BJ (cell line): ENCODE measurements around the gene ORM2. TPM values are rescaled to one million over a fixed set of nuclear protein-coding genes. Genes with fewer than 3 reads are reported as not detected.
A peak's percentile ranks its signal among the peaks of the same experiment; 100 is the strongest.

ENCODE experiments used
- CTCF ChIA-PET: fragments of 350-600 bp; formaldehyde crosslinking; extraction: SDS; loops from one replicate; lab custom pipeline; 2021; ENCODE audit warnings: antibody characterized with exemption, inconsistent platforms; lab: Yijun Ruan, JAX
- POLR2A ChIA-PET: fragments of 300-600 bp; sonication (Branson Sonifier 250); formaldehyde crosslinking; extraction: SDS; loops from one replicate; lab custom pipeline; 2021; ENCODE audit warnings: antibody characterized with exemption; lab: Charles Lee
- DNase-seq: peaks from one replicate; pipeline ENCODE4 v3.0.0-alpha.2; 2011; ENCODE audit warnings: low read depth
- H3K27me3 ChIP-seq: 2 replicates; pipeline ENCODE4 v1.6.0; 2011; ENCODE audit warnings: low read length; ENCODE audit not compliant: control insufficient read depth, insufficient read depth
- H3K36me3 ChIP-seq: 2 replicates; pipeline ENCODE4 v1.5.1; 2011; ENCODE audit warnings: low read length; ENCODE audit not compliant: control insufficient read depth, insufficient read depth
- H3K4me3 ChIP-seq: 2 replicates; pipeline ENCODE4 v1.5.1; 2011; ENCODE audit warnings: low read depth, mild to moderate bottlenecking, control low read depth, low read length
- CTCF ChIP-seq: IDR thresholded peaks from 2 replicates; pipeline ENCODE4 v1.5.1; 2011; ENCODE audit warnings: low read depth, mild to moderate bottlenecking, control low read depth, inconsistent platforms, low read length, moderate library complexity; ENCODE audit not compliant: insufficient read depth
- polyA plus RNA-seq: library from polyadenylated mRNA; depleted of rRNA; stranded (reverse); fragments of >200 nt; gene quantifications from 2 replicates; pipeline ENCODE4 v1.2.3, GENCODE V29; 2011

Gene ORM2
- polyA plus RNA-seq, 1 experiment: not detected

- peak; percentile 73 for DNase-seq
- Histone ChIP-seq H3K4me3 (no peak overlapping the region), H3K36me3 (peaks cover 6% of the 10 kb centered on the region; the same call in 1 of the 2 replicates), H3K27me3 (no peaks in the 10 kb centered on the region)
- ChIA-PET CTCF (interaction anchor here (0.6 to 7.3 kb wide), 3 partner anchors 127 to 1380 kb away, joined by 3 to 47 read pairs (median 3); partner anchors contain the start of gene COL27A1), POLR2A (interaction anchor here (0.5 kb wide), 1 partner anchor 257 kb away, joined by 6 read pairs; no protein-coding TSS in a partner anchor)
- no peak for TF ChIP-seq CTCF
These were observed 46.7 kb upstream of the ORM2 start for GRCh38 chr9:114282926-114283325.

- TF ChIP-seq CTCF: no peak
- POLR2A ChIA-PET: no interaction called here
- no peak for DNase-seq
These were observed 46.0 kb upstream of the ORM2 start for GRCh38 chr9:114283551-114284111.

GRCh38 chr9:114284316-114285060 is 45.2 kb upstream of the ORM2 start:
- no peak for TF ChIP-seq CTCF
- DNase-seq: no peak
- POLR2A ChIA-PET: no interaction called here
- Histone ChIP-seq H3K27me3 (no peaks in the 10 kb centered on the region), H3K36me3 (peaks cover 7% of the 10 kb centered on the region), H3K4me3 (no peak overlapping the region)
- CTCF ChIA-PET: interaction anchor here (0.6 to 7.3 kb wide), 5 partner anchors 8 to 202 kb away, joined by 3 to 47 read pairs (median 7); partner anchors contain the start of gene COL27A1

More at GRCh38 chr9:114283551-114284111, 46.0 kb upstream of the ORM2 start:
- H3K4me3 ChIP-seq: no peak overlapping the region
- CTCF ChIA-PET: interaction anchor here (0.6 to 7.3 kb wide), 5 partner anchors 92 to 201 kb away, joined by 3 to 47 read pairs (median 7); partner anchors contain the start of gene COL27A1
- no peaks in the 10 kb centered on the region for H3K27me3 ChIP-seq
- peaks cover 6% of the 10 kb centered on the region for H3K36me3 ChIP-seq

GRCh38 chr9:114285166-114285867 is 44.4 kb upstream of the ORM2 start:
- peaks cover 10% of the 10 kb centered on the region for H3K36me3 ChIP-seq
- peak; percentile 74 for DNase-seq
- TF ChIP-seq CTCF: peak; percentile 30
- CTCF ChIA-PET: interaction anchor here (0.8 to 7.3 kb wide), 10 partner anchors 7 to 203 kb away, joined by 3 to 47 read pairs (median 4); partner anchors contain the start of gene COL27A1
- H3K27me3 ChIP-seq: no peaks in the 10 kb centered on the region
- H3K4me3 ChIP-seq: no peak overlapping the region
- POLR2A ChIA-PET: no interaction called here
